Measurements from ENCODE around the gene SOCS1.
"Not testable (repeated sequence)": the region's sequence is repeated elsewhere in the genome, so short reads cannot be mapped to it uniquely, and the experiment has no call there.

Gene SOCS1

DNA sequence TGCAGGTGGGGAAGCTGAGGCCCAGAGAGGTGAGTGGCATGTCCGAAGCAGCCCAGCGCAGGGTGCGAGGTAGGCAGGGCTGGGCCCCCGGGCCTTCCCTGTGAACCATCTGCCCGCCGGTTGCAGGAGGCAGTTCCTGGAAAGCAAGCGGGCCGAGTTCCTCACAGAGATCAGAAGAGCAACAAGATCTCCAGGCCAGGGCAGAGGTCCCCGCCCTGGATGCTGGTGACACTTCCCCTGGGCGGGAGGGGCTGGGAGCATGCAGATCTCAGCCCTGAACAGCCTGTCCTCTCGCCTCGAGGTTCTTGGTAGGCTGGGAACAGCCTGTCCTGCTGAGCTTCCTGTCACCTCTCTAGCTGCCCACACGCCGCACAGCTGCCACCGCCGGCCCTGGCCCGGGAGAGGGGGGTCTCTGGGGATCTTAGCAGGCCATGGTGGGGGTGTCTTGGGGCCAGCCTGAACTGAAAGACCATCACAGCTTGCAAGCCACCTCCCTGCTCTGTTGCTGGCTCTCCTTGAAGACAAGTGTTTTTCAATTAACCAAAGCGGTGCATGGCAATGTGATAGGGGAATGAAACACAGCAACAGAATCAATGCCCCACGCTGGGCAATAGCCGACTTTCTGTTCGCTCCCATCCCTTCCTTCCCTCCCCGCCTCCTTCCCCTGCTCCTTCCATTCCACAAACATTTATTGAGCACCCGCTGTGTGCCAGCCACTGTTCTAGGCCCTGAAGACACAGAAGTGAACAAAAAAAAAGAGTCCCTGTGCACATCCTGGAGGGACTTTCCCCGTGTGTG lies 31.7 kb downstream of the SOCS1 start:
- no peak for FAIRE-seq

DNA sequence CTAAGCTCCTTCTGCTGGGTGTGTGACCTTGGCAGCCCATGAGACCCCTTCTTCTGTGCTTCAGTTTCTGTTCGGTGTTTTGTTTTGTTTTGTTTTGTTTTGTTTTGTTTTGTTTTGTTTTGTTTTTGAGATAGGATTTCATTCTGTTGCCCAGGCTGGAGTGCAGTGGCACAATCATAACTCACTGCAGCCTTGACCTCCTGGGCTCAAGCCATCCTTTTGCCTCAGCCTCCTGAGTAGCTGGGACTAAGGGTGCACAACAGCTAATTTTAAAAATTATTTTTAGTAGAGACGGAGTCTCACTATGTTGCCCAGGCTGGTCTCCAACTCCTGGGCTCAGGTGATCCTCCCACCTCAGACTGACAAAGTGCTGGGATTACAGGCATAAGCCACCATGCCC lies 35.5 kb downstream of the SOCS1 start:
- not testable (repeated sequence) for FAIRE-seq

GRCh38 chr16:11219178-11219577 lies 36.8 kb downstream of the SOCS1 start:
- no peak for FAIRE-seq

- FAIRE-seq: no peak
Observed at GRCh38 chr16:11218604-11218962, 37.4 kb downstream of the SOCS1 start.

DNA sequence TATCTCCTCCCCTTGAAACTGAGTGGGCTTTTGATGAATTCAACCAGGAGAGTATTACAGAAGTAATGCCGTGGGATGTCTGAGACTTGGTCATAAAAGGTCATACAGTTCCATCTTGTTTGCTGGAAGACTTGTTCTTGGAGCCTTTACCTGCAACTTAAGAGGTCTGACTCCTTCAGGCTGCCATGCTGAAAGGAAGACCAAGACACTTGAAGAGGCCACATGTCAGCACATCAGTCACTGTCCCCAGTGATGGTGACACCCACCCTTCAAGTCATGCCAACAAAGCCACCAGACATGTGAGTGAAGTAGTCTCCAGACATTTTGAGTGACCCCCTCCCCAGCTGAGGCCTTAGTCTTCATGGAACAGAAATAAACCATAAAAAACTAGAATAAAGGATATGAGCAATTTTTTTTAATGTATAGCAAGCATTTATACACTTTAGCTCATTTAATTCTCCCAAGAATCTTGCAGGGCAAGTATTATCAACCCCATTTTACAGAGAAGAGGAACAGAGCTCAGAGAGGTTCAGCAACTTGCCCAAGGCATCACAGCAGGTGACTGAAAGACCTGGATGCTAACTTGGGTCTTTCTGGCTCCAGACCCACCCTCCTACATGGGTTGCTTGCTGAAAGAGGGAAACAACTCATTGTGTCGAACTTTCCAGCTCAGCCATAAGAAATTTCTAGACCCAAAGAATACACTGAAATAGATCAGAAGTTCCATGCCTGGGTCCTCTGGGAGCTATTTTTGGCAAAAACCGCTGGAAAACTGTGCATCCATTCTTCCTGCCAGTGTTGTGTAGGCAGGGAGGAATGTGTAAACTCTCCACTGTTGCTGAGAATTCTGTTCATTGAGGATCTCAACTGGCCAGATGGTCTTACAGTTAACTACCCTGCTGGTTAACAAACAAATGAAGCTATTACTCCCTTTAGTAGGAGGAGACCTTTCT lies 38.1 kb downstream of the SOCS1 start:
- FAIRE-seq: no peak

- no peak for FAIRE-seq
Observed at GRCh38 chr16:11215935-11216556, 40.0 kb downstream of the SOCS1 start.

DNA sequence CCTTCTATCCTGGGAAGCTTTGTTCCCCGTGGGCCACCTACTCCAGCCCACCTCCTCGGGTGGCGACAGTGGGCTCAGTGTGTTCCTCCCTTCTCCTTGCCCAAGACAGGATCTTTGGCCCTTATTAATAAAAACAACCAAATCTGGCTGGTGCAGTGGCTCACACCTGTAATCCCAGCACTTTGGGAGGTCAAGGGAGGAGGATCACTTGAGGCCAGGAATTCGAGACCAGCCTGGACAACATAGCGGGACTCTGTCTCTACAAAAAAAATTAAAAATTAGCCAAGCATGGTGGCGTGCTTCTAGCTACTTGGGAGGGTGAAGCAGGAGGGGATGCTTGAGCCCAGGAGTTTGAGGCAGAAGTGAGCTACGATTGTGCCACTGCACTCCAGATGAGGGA lies 42.2 kb downstream of the SOCS1 start:
- no peak for FAIRE-seq

DNA sequence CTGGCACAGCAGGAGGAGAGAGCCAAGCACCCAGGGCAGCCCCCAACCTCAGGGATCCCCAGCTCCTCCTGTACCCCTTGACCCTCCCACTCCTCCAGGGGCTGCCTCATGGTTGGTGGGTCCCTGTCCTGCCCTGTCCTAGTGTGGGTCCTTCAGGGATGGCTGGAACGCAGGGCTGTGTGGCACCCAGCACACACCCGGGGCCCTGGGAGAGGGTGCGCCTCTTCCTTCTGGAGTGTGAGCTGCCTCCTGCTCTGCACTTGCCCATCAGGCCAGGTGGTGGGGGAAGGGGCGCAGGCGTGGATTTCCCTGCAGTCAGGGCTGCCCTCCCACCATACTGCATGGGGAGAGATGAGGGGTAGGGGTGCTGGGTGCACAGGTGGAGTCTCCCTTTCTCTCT lies 42.6 kb downstream of the SOCS1 start:
- FAIRE-seq: no peak

GRCh38 chr16:11212798-11213196 lies 43.2 kb downstream of the SOCS1 start:
- no peak for FAIRE-seq

DNA sequence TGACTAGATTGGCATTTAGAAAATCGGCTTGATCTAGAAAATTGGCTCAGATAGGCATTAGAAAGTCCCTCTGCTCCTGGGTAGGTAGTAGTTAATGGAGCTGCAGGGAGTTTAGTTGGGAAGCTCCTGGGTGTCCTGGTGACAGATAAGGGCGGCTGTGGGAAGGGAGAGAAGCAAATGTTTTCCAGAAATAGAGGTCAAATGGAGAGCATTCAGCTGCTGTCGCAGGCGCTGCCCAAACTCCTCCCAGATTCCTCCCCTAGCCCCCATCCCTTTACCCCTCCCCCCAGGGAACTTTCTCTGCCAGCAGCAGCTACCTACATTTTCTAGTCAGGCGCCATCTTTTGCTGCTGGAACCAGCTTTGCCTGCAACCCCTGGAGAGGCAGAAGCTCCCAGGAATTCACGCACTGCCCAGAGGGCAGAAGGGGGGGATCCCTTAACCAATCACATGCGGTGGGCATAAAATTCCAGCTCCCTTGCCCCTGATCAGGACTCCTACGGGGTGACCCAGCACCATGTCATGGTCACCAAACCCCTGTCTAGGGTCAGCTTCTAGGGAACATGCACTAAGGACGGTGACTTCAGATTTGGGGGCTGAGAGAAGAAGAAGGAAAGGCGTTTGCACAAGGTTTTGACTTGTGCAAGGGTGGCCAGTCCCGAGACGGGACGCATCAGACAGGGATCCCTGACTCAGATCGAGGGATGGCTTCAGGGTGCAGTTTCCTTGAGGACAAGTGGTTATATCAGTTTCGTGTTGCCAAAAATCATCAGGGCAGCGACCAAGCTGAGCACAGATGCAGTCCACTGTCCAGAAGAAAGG lies 43.8 kb downstream of the SOCS1 start:
- FAIRE-seq: no peak

DNA sequence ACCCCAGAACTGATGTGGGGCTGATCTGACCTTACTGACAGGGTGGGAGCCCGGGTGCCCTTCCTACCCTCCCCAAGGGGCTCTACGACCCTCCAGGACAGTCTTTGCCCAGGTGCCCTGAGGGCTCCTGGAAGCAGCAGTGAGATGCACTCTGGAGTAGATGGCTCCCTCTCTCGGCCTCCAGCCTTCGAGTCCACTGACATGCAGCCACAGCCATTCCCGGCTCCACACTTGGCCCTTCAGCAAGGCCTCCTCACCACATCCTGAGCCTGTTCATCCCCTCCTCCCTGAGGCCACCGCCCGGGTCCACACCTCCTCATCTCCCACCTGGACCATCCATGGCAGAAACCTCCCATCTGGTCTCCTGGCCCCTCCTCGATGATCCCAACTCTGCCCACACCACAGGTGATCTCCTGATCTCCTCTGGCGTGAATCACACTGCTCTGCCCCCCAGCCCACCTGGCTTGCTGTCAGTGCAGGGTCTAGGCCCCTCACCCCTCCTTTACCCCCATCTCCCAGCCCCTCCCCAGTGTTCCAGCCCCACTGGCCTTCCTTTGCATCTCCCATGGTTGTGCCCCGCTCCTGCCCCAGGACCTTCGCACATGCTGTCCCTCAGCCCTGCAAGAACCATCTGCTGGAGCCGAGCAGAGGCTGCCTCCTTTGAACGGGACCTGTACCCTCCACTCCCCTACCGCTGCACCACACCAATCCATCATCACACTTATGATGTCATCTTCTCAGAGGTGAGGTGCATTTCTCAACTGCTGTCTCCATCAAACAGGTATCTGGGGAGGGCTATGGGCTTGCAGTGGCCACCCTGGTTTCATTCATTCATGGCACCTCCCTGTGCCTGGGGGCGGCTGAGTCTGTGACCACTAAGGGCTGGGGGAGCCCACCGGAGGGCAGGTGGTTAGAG lies 44.7 kb downstream of the SOCS1 start:
- FAIRE-seq: no peak

GRCh38 chr16:11210260-11210659 lies 45.7 kb downstream of the SOCS1 start:
- no peak for FAIRE-seq

DNA sequence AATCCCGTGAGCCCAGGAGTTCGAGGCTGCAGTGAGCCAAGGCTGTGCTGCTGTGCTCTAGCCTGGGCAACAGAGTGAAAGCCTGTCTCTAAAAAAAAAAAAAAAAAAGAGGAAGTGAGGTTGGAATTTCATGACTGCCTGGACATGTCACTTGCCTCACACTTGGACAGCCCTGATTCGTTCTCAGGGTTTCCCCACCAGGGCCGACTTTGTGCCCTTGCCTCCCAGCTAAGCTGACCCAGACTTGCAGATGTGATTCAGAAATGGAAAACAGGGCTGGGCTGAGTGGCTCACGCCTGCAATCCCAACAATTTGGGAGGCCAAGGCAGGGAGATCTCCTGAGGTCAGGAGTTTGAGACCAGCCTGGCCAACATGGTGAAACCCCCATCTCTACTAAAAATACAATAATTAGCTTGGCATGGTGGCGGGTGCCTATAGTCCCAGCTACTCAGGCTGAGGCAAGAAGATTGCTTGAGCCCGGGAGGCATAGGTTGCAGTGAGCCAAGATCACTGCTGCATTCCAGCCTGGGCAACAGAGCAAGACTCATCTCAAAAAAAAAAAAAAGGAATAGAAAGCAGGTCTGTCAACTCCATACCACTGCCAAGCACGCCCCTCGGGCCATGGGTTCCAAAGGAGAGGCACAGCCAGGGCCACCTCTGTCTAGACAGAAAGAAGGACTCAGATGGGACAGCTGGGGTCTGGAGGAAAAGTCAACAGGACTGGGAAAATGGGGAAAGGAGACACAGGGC lies 46.9 kb downstream of the SOCS1 start:
- no peak for FAIRE-seq

DNA sequence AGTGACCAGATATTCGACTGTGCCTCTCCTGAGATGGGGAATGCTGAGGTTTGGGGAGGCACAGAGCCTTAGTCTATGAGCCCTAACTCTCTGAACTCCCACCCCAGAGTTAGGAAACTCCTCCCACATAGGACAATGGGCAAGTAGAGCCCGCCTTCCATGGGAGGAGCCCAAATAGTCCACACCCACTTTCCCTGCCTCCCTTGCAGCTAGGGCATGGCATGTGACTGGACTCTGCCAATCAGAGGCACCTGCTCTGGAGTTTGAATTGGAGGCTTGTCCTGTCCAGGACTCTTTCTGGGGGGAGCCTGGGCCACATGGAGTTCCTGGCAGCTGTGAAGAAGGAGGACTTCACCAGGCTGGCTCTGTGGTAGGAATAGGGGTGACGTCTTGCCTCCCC lies 48.4 kb downstream of the SOCS1 start:
- FAIRE-seq: no peak

- no peak for FAIRE-seq
Observed at GRCh38 chr16:11205754-11206581, 50.0 kb downstream of the SOCS1 start.

- no peak for FAIRE-seq
Observed at GRCh38 chr16:11205065-11205699, 50.8 kb downstream of the SOCS1 start.

DNA sequence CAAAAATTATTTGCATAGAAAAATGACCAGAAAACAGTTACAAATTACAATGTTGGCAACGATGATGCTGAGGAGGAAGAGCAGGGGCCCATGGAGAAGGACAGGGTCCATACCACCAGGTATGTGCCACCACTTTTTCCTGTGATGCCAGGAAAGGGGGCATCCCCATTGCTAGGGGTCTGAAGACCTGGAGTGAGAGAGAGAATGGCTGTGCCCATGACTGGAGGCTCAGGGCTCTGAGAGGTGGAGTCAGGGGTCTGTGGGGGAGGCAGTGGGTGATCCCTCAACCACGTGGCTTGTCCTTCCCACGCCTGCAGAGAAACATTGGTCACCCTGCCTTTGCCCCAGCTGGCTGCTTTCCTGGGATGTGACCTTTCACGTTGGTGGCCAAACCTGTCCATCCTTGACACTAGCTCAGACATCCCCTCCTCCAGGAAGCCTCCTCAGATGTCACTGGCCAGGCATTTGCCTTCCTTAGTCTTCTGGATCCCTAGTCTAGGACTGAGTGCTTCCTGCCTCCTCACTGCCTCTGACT lies 51.4 kb downstream of the SOCS1 start:
- FAIRE-seq: no peak
